T-helper 17 cell (primary cell): ENCODE results near the gene TAF13. TPM values are rescaled to one million over a fixed set of nuclear protein-coding genes. Genes with fewer than 3 reads are reported as not detected.

Experiments
- ATAC-seq: fragments of 150-1000 bp; cut with Tn5 transposase; 2 replicates; pipeline ENCODE4 v1.10.0; 2021; ENCODE audit warnings: mild to moderate bottlenecking, moderate library complexity
- DNase-seq, 3 donors: peaks; one replicate each; pipeline versions ENCODE4 v3.0.0 to v3.0.0-alpha.2; 2020 to 2021
- H3K9me3 ChIP-seq: one replicate; pipeline ENCODE4 v1.7.0; 2013; ENCODE audit warnings: low read length, mild to moderate bottlenecking; ENCODE audit not compliant: control insufficient read depth, poor library complexity, severe bottlenecking
- H3K27ac Mint-ChIP-seq: one replicate; pipeline ENCODE4 v1.8.0; 2022; ENCODE audit warnings: mild to moderate bottlenecking, moderate library complexity, mixed read lengths
- H3K27me3 Mint-ChIP-seq: one replicate; pipeline ENCODE4 v1.8.0; 2022; ENCODE audit warnings: mixed read lengths
- H3K36me3 Mint-ChIP-seq: one replicate; pipeline ENCODE4 v1.8.0; 2022; ENCODE audit warnings: low read depth, mixed read lengths
- H3K4me1 Mint-ChIP-seq: one replicate; pipeline ENCODE4 v1.8.0; 2022; ENCODE audit warnings: mild to moderate bottlenecking, mixed read lengths
- H3K4me3 Mint-ChIP-seq: one replicate; pipeline ENCODE4 v1.8.0; 2022; ENCODE audit warnings: mild to moderate bottlenecking, moderate library complexity, mixed read lengths
- total RNA-seq, 4 donors: library from RNA in 2 of 4; stranded (reverse) in 2 of 4; gene quantifications; one replicate each; pipeline ENCODE4 v1.2.3 and lab custom pipeline; 2022 to 2026

The TAF13 gene
- total RNA-seq, 2 donors from 2014 or later, result 24.3 to 32.9 TPM

- DNase-seq (no peak), ATAC-seq (no peak)
- peaks cover 4% of the 10 kb centered on the region for H3K27me3 Mint-ChIP-seq
- no peak overlapping the region for H3K27ac Mint-ChIP-seq
- H3K9me3 ChIP-seq, result no peaks in the 10 kb centered on the region
- no peaks in the 10 kb centered on the region for H3K36me3 Mint-ChIP-seq
- no peak overlapping the region for H3K4me3 Mint-ChIP-seq
- H3K4me1 Mint-ChIP-seq, result peaks cover 16% of the 10 kb centered on the region
These were observed 30.1 kb upstream of the TAF13 start for GRCh38 chr1:109105881-109106280.

- no peaks in the 10 kb centered on the region for H3K36me3 Mint-ChIP-seq
- ATAC-seq, result no peak
- no peaks in the 10 kb centered on the region for H3K9me3 ChIP-seq
- no peak overlapping the region for H3K4me3 Mint-ChIP-seq
- no peaks in the 10 kb centered on the region for H3K27me3 Mint-ChIP-seq
- no peak overlapping the region for H3K27ac Mint-ChIP-seq
- DNase-seq, result no peak
- peaks cover 16% of the 10 kb centered on the region for H3K4me1 Mint-ChIP-seq
These were observed 28.8 kb upstream of the TAF13 start for GRCh38 chr1:109104364-109105151.

- no peaks in the 10 kb centered on the region for H3K9me3 ChIP-seq
- DNase-seq, result peak; percentile 89 to 95 (median 94)
These were observed 24.4 kb upstream of the TAF13 start for GRCh38 chr1:109099938-109100773.

GRCh38 chr1:109096120-109096519, 20.3 kb upstream of the TAF13 start:
- Mint-ChIP-seq H3K4me1 (peaks cover 24% of the 10 kb centered on the region), H3K27me3 (no peaks in the 10 kb centered on the region), H3K36me3 (no peaks in the 10 kb centered on the region), H3K27ac (peak overlapping the region; percentile 27), H3K4me3 (no peak overlapping the region)
- ATAC-seq (no peak), DNase-seq (no peak)
- H3K9me3 ChIP-seq, result no peaks in the 10 kb centered on the region

More at GRCh38 chr1:109099938-109100773, 24.4 kb upstream of the TAF13 start:
- Mint-ChIP-seq H3K36me3 (no peaks in the 10 kb centered on the region), H3K27ac (peak overlapping the region; percentile 95), H3K27me3 (no peaks in the 10 kb centered on the region), H3K4me3 (peak overlapping the region; percentile 94), H3K4me1 (peaks cover 10% of the 10 kb centered on the region)
- peak; percentile 93 for ATAC-seq

GRCh38 chr1:109095631-109096030, 19.8 kb upstream of the TAF13 start:
- DNase-seq (no peak), ATAC-seq (no peak)
- Mint-ChIP-seq H3K36me3 (no peaks in the 10 kb centered on the region), H3K27me3 (no peaks in the 10 kb centered on the region), H3K4me1 (peaks cover 22% of the 10 kb centered on the region), H3K27ac (no peak overlapping the region), H3K4me3 (no peak overlapping the region)
- no peaks in the 10 kb centered on the region for H3K9me3 ChIP-seq

- Mint-ChIP-seq H3K27ac (no peak overlapping the region), H3K27me3 (no peaks in the 10 kb centered on the region), H3K4me3 (no peak overlapping the region), H3K4me1 (peaks cover 23% of the 10 kb centered on the region), H3K36me3 (no peaks in the 10 kb centered on the region)
- no peaks in the 10 kb centered on the region for H3K9me3 ChIP-seq
- DNase-seq (no peak), ATAC-seq (no peak)
These were observed 19.1 kb upstream of the TAF13 start for GRCh38 chr1:109094871-109095270.

GRCh38 chr1:109094377-109094803, 18.6 kb upstream of the TAF13 start:
- Mint-ChIP-seq H3K27me3 (no peaks in the 10 kb centered on the region), H3K36me3 (no peaks in the 10 kb centered on the region), H3K4me1 (peaks cover 21% of the 10 kb centered on the region), H3K27ac (no peak overlapping the region), H3K4me3 (no peak overlapping the region)
- no peak for ATAC-seq
- H3K9me3 ChIP-seq, result no peaks in the 10 kb centered on the region
- no peak for DNase-seq

- no peaks in the 10 kb centered on the region for H3K36me3 Mint-ChIP-seq
- H3K4me1 Mint-ChIP-seq, result peaks cover 24% of the 10 kb centered on the region
- DNase-seq (no peak), ATAC-seq (no peak)
- H3K4me3 Mint-ChIP-seq, result peak overlapping the region; percentile 98
- peak overlapping the region; percentile 98 for H3K27ac Mint-ChIP-seq
- no peaks in the 10 kb centered on the region for H3K9me3 ChIP-seq
- no peaks in the 10 kb centered on the region for H3K27me3 Mint-ChIP-seq
These were observed 16.0 kb upstream of the TAF13 start for GRCh38 chr1:109091839-109092193.

- Mint-ChIP-seq H3K27me3 (no peaks in the 10 kb centered on the region), H3K4me3 (peak overlapping the region; percentile 98), H3K36me3 (no peaks in the 10 kb centered on the region)
These were observed 15.5 kb upstream of the TAF13 start for GRCh38 chr1:109091078-109091838.

GRCh38 chr1:109090196-109091077, 14.6 kb upstream of the TAF13 start, which contains the start of gene TMEM167B:
TMEM167B (plus strand) TSS chr1:109090764; CDS start chr1:109090873, 109 bp downstream.
- peaks cover 24% of the 10 kb centered on the region for H3K4me1 Mint-ChIP-seq
- peak within 1 kb of the TSS; percentile 98 for H3K27ac Mint-ChIP-seq
- ATAC-seq (peak; percentile 95), DNase-seq (peak; percentile 73 to 78 (median 75))
- no peaks in the 10 kb centered on the region for H3K9me3 ChIP-seq
- H3K27me3 Mint-ChIP-seq, result no peaks in the 10 kb centered on the region
- H3K4me3 Mint-ChIP-seq, result peak within 1 kb of the TSS; percentile 98
- H3K36me3 Mint-ChIP-seq, result no peaks in the 10 kb centered on the region

More at GRCh38 chr1:109091078-109091838, 15.5 kb upstream of the TAF13 start:
- peak; percentile 13 for ATAC-seq
- H3K27ac Mint-ChIP-seq, result peak overlapping the region; percentile 98
- H3K9me3 ChIP-seq, result no peaks in the 10 kb centered on the region
- H3K4me1 Mint-ChIP-seq, result peaks cover 24% of the 10 kb centered on the region
- DNase-seq, result no peak

- Mint-ChIP-seq H3K4me3 (peak overlapping the region; percentile 98), H3K4me1 (peaks cover 24% of the 10 kb centered on the region), H3K36me3 (no peaks in the 10 kb centered on the region), H3K27ac (peak overlapping the region; percentile 98), H3K27me3 (no peaks in the 10 kb centered on the region)
- DNase-seq, result no peak
- ATAC-seq, result no peak
- no peaks in the 10 kb centered on the region for H3K9me3 ChIP-seq
These were observed 13.6 kb upstream of the TAF13 start for GRCh38 chr1:109089242-109090015.
